Measurements from ENCODE around the gene TENT5A.
"Not testable (repeated sequence)": the region's sequence is repeated elsewhere in the genome, so short reads cannot be mapped to it uniquely, and the experiment has no call there.

Gene TENT5A

GRCh38 chr6:81752084-81752920 lies at the start of gene TENT5A:
TSS of gene TENT5A (minus strand) at chr6:81752681. CDS start at chr6:81752141, 540 bp downstream.
- DNase-seq = no peak

- no peak for DNase-seq
Observed at GRCh38 chr6:81801489-81801888, 49.0 kb upstream of the TENT5A start.

- no peak for DNase-seq
Observed at GRCh38 chr6:81800666-81801065, 48.2 kb upstream of the TENT5A start.

DNA sequence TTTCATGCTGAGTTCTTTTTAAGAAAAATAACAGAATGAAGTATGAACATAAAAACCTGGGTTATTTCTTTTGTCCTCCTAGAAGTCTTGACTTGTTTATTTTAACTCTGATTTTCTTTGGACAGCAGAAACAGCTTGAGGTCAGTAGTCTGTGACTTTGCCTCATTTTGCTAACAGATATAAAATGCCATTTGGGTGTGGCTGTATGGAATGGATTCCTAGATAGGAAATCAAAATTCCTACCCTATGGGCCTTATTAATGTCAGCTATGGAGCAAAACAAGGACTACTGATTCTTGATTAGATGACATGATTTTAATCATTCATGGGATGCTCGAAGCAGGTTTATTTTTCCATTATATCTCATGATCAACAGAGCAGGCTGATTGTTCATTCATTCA lies 46.8 kb upstream of the TENT5A start:
- DNase-seq = no peak

DNA sequence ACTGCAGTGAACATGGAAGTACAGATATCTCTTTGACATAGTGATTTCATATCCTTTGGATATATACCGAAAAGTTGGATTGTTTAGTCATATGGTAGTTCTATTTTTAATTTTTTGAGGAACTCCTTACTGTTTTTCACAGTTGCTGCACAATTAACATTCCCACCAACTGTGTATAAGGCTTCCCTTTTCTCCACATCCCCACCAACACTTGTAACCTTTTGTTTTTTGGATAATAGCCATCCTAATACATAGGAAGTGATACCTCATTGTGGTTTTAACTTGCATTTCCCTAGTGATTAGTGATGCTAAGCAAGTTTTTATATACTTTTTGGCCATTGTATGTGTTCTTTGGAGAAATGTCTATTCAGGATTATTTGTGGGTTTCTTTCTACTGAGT lies 45.1 kb upstream of the TENT5A start:
- no peak for DNase-seq

GRCh38 chr6:81795890-81796289 lies 43.4 kb upstream of the TENT5A start:
- no peak for DNase-seq

GRCh38 chr6:81793821-81794475 lies 41.5 kb upstream of the TENT5A start:
- no peak for DNase-seq

GRCh38 chr6:81792826-81793225 lies 40.3 kb upstream of the TENT5A start:
- no peak for DNase-seq

DNA sequence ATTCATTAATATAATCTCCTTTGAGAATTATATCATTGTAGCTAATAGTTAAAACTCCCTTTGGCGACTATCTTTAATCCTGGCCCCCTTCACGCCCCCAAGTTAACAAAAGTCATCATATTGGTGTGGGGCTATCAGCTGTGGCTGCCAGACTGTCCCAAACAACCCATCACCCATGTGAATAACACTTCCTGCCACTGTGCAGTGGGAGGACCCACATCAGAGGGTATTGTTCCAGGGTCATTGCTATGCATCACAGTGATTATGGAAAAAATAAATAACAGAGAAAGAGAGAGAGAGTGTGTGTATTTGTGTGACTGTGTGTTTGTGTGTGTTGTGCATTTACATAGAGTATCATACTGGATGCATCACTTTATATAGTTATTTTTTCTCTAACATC lies 39.3 kb upstream of the TENT5A start:
- DNase-seq = no peak

GRCh38 chr6:81790034-81790433 lies 37.6 kb upstream of the TENT5A start:
- DNase-seq = no peak

GRCh38 chr6:81789291-81789690 lies 36.8 kb upstream of the TENT5A start:
- DNase-seq = no peak

GRCh38 chr6:81788748-81789147 lies 36.3 kb upstream of the TENT5A start:
- DNase-seq = no peak

DNA sequence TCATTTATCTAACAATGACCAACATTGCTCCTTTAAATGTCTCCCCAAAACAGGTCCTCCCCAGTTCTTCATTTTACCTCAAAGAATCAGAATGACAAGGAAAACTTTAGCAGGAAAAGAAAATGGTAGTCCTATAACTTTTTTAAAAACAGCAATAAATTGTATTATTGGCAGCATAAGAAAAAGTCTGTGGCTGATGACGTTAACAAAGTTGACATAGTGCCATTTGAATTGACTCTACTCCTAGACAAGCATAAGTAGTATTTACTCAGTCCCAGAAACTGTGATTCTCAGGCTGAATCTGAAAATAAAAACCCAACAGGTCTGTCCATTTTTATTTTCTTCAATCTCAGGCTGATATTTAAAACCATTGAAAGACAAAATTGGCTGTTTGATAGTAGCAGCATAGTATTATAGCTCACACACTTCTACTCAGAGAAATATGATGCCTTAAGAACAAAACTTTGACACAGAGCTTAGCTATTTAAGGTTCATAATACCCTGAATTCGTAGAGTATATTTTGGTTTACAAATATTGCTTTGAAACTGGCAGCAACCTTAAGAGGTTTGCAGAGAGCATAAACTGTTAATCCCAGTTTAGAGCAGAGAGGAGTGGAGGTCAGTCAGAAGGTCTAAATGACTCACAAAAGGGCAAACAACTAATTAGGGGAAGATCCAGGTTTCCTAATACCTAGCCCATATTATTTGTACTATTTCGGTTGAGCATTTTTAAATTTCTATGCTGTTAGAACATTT lies 35.0 kb upstream of the TENT5A start:
- no peak for DNase-seq

GRCh38 chr6:81786150-81786549 lies 33.7 kb upstream of the TENT5A start:
- no peak for DNase-seq

DNA sequence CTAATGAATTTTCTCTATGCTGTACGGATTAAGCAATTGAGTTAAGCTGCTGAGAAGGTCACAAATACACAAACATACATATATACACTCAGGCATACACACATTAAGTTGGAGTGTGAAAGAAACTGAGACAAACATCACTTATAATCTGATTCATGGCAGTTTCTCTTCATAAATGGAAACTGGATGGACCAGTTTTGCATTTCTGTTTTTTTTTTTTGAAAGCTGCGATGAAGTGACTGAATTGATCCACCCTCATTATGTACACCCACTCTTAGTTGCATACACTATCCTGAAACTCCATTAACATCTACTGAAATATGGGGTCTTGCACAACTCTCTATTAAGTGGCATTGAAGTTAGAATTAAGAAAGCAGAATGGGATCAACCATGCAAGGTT lies 32.9 kb upstream of the TENT5A start:
- DNase-seq = no peak

DNA sequence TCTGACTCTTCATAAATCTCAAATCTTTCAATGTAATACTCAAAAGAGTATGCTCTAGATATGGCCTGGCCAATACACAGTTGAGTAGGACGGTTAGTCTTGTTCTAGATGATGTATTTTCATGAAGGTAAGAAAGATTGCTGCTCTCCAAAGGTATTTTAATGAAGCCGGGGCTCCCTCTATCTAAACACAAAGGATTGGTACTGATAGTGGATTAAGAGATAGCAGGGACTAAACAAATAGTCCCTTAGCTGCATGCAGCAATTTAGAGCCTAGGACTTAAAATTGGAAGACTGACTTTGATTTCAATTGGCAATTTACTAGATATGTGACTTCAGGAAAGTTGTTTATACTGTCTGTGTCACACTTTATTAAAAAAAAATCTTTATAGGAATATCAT lies 31.4 kb upstream of the TENT5A start:
- no peak for DNase-seq

DNA sequence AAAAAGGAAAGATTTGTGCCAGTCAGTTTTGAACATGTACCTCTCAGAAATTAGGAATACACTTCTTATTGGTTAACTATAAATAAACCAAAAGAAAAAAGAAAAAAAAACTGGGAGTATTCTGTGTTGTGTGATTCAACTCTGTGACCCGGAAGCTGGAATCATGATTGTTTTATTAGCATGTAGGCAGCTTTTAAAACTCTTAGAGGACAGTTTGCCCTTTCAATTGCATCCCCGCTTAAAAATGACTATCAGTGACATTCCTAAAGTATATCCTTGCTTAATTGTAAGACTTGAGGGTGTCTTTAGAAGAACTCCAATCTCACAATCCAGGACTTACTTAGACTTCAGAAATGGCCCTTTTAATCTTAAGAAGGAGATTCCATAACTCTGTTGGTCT lies 29.1 kb upstream of the TENT5A start:
- no peak for DNase-seq

DNA sequence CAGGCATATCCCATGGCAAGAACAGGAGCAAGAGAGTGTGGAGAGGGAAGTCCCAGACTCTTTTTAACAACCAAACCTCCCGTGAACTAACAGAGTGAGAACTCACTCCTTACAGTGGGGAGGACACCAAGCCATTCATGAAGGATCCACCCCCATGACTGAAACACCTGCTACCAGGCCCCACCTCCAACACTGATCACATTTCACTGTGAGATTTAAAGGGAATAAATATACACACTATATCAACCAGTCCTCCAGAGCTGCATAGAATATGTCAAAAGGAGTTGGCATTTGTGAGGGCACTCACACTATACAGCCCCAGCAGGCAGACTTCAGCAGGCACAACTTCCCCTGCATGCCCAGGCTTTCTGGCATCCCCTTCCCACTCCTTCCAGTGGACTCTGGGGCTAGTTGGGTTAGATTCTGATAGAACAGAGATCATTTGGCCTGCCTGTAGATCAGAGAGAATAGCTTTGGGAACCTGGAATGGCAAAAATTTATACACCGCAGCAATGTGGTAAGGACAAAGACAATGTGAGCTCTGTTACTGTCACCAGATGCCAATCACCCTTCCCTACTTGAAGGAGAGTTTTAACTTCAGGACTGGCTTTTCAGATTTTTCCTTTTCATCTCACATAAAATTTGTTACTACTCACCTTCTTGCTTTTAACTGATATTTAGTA lies 25.2 kb upstream of the TENT5A start:
- no peak for DNase-seq

DNA sequence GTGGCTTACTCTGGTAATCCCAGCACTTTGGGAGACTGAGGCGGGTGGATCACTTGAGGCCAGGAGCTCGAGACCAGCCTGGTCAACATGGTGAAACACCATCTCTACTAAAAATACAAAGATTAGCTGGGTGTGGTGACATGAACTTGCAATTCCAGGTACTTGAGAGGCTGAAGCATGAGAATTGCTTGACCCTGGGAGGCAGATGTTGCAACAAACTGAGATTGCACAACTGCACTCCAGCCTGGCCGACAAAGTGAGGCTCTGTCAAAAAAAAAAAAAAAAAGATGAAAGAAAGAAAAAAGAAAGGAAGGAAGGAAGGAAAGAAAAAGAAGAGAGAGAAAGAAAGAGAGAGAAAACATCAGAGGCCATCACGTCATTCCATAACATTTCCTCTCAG lies 23.7 kb upstream of the TENT5A start:
- DNase-seq = not testable (repeated sequence)

DNA sequence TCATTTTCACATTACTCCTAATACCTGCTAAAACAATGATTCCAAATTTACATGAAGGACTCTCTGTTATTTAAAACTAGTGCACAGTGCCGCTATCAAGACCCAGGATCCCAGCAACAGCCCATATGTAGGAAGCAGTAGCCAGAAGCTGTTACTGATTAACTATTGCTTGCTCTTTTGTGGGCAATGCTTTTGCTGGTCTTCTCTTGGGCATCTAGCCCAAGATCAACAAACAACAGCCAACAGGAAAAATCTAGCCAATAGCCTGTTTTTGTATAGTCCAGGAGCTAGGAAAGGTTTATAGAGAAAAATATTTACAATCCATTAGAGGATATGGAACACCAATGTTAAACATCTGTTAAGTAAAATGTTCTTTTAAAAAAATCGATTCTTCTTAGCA lies 22.1 kb upstream of the TENT5A start:
- peak; percentile 74 for DNase-seq

DNA sequence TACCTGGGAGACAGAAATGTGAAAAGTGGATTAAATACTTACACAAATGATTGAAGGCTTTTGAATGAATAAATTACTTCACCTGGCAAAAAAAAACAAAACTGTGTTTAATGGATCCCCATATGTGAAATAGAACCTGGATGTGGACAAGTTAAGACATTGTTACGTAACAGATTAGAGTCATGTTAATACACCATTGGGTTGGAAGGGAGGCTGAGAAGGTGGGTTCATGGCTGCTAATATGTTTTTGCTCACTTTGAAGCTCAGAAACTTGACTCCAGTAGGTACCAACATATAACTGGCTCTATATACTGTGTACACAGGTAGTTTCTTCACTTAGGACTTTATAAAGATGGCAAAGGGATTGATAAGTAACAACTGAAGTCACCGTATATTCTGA lies 21.4 kb upstream of the TENT5A start:
- no peak for DNase-seq

DNA sequence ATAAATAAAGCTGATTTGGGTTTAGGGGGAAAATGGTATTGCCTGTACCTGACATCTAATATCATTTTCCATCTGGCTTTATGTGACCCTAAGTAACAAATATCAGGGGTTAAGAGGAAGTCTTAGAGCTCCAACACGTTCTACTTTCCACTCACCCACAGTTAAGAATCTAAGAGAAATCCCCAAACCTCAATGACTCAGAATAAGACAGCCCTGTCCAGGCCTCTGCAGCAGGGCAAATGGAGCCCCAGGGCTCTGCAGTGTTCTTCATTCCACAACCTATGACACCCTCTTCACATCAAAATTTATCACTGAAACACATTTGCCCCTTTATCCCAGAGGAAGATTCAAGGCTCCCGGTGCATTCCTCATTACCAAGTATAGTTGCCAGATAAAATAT lies 20.3 kb upstream of the TENT5A start:
- DNase-seq = no peak

DNA sequence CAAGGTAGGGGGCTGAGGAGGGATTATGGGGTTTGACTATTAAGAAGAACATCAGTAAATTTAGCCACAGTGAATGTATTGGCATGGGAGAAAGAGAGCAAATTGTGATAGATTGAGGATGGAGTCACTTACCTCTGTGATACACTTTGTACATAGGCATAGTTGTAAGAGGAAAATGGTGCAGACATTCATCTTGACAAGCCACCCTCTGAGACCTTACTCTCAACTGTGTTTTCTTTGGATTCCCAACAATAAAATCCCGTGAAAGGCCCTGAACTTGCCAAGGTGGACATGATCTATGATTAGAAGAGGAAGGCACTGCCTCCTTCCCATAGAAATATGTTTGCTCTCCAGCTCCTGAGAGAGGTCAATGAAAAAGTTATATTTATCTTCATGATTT lies 18.6 kb upstream of the TENT5A start:
- DNase-seq = no peak
